Activated T-cell treated with anti-CD3 and anti-CD28 coated beads, Interleukin-2, amount 50 U/mL, for 24 hours (primary cell): Measurements from ENCODE around the gene RALGPS1.

Experiments
- DNase-seq: peaks from one replicate; pipeline ENCODE4 v3.0.0-alpha.2; 2020
- H3K27ac Mint-ChIP-seq: 2 replicates; pipeline ENCODE4 v1.8.0; 2020; ENCODE audit warnings: mild to moderate bottlenecking, mixed read lengths
- H3K27me3 Mint-ChIP-seq: 2 replicates; pipeline ENCODE4 v1.8.0; 2020; ENCODE audit warnings: mixed read lengths
- H3K36me3 Mint-ChIP-seq: 2 replicates; pipeline ENCODE4 v1.8.0; 2020; ENCODE audit warnings: low read depth, mixed read lengths
- H3K4me1 Mint-ChIP-seq: 2 replicates; pipeline ENCODE4 v1.8.0; 2020; ENCODE audit warnings: low read depth, mixed read lengths
- H3K4me3 Mint-ChIP-seq: 2 replicates; pipeline ENCODE4 v1.8.0; 2020; ENCODE audit warnings: mild to moderate bottlenecking, moderate library complexity, mixed read lengths
- H3K9me3 Mint-ChIP-seq: 2 replicates; pipeline ENCODE4 v1.8.0; 2020; ENCODE audit warnings: mixed read lengths

Gene RALGPS1

GRCh38 chr9:127221695-127222094 lies 307.1 kb downstream of the RALGPS1 start:
- Mint-ChIP-seq H3K9me3 (no peaks in the 10 kb centered on the region), H3K36me3 (no peaks in the 10 kb centered on the region), H3K27me3 (peaks cover 19% of the 10 kb centered on the region), H3K4me1 (peaks cover 29% of the 10 kb centered on the region), H3K4me3 (no peak overlapping the region), H3K27ac (no peak overlapping the region)
- DNase-seq: no peak

GRCh38 chr9:127222388-127223095 lies 308.0 kb downstream of the RALGPS1 start:
- Mint-ChIP-seq H3K27ac (no peak overlapping the region), H3K4me1 (peaks cover 29% of the 10 kb centered on the region), H3K27me3 (peaks cover 23% of the 10 kb centered on the region), H3K36me3 (no peaks in the 10 kb centered on the region), H3K4me3 (no peak overlapping the region), H3K9me3 (no peaks in the 10 kb centered on the region)
- DNase-seq: no peak

- Mint-ChIP-seq H3K4me1 (peaks cover 29% of the 10 kb centered on the region), H3K9me3 (no peaks in the 10 kb centered on the region), H3K27me3 (peaks cover 23% of the 10 kb centered on the region), H3K27ac (no peak overlapping the region), H3K36me3 (no peaks in the 10 kb centered on the region), H3K4me3 (no peak overlapping the region)
- DNase-seq: no peak
These were observed 308.7 kb downstream of the RALGPS1 start for GRCh38 chr9:127223266-127223665.

- H3K27me3 Mint-ChIP-seq: peaks cover 23% of the 10 kb centered on the region
- no peaks in the 10 kb centered on the region for H3K9me3 Mint-ChIP-seq
- no peaks in the 10 kb centered on the region for H3K36me3 Mint-ChIP-seq
- H3K4me3 Mint-ChIP-seq: peak overlapping the region; percentile 69
- H3K4me1 Mint-ChIP-seq: peaks cover 29% of the 10 kb centered on the region
- DNase-seq: no peak
- no peak overlapping the region for H3K27ac Mint-ChIP-seq
These were observed 309.2 kb downstream of the RALGPS1 start for GRCh38 chr9:127223810-127224177.

- Mint-ChIP-seq H3K4me1 (peaks cover 29% of the 10 kb centered on the region), H3K9me3 (no peaks in the 10 kb centered on the region), H3K27me3 (peaks cover 23% of the 10 kb centered on the region), H3K4me3 (peak overlapping the region; percentile 69), H3K36me3 (no peaks in the 10 kb centered on the region), H3K27ac (peak overlapping the region; percentile 87)
- DNase-seq: peak; percentile 94
These were observed 309.7 kb downstream of the RALGPS1 start for GRCh38 chr9:127224178-127224882.

- peak; percentile 93 for DNase-seq
- H3K4me3 Mint-ChIP-seq: peak overlapping the region; percentile 71
- H3K27me3 Mint-ChIP-seq: peaks cover 24% of the 10 kb centered on the region
- H3K27ac Mint-ChIP-seq: peak overlapping the region; percentile 87
- H3K4me1 Mint-ChIP-seq: peaks cover 29% of the 10 kb centered on the region
- H3K36me3 Mint-ChIP-seq: no peaks in the 10 kb centered on the region
- H3K9me3 Mint-ChIP-seq: no peaks in the 10 kb centered on the region
These were observed 310.5 kb downstream of the RALGPS1 start for GRCh38 chr9:127224883-127225739.

- Mint-ChIP-seq H3K36me3 (no peaks in the 10 kb centered on the region), H3K4me1 (peaks cover 27% of the 10 kb centered on the region), H3K27ac (peak overlapping the region; percentile 77), H3K4me3 (peak overlapping the region; percentile 74), H3K9me3 (no peaks in the 10 kb centered on the region), H3K27me3 (peaks cover 26% of the 10 kb centered on the region)
- no peak for DNase-seq
These were observed 311.4 kb downstream of the RALGPS1 start for GRCh38 chr9:127225801-127226625.

- H3K9me3 Mint-ChIP-seq: no peaks in the 10 kb centered on the region
- no peak for DNase-seq
- no peak overlapping the region for H3K27ac Mint-ChIP-seq
- no peaks in the 10 kb centered on the region for H3K36me3 Mint-ChIP-seq
- H3K4me3 Mint-ChIP-seq: no peak overlapping the region
- H3K27me3 Mint-ChIP-seq: peaks cover 38% of the 10 kb centered on the region
- peaks cover 10% of the 10 kb centered on the region for H3K4me1 Mint-ChIP-seq
These were observed 315.3 kb downstream of the RALGPS1 start for GRCh38 chr9:127229691-127230417.

GRCh38 chr9:127231666-127232065 lies 317.1 kb downstream of the RALGPS1 start:
- no peak overlapping the region for H3K4me3 Mint-ChIP-seq
- no peak for DNase-seq
- H3K4me1 Mint-ChIP-seq: peaks cover under 1% of the 10 kb centered on the region
- H3K27ac Mint-ChIP-seq: no peak overlapping the region
- peaks cover 40% of the 10 kb centered on the region for H3K27me3 Mint-ChIP-seq
- no peaks in the 10 kb centered on the region for H3K9me3 Mint-ChIP-seq
- H3K36me3 Mint-ChIP-seq: no peaks in the 10 kb centered on the region

- peaks cover 39% of the 10 kb centered on the region for H3K27me3 Mint-ChIP-seq
- DNase-seq: no peak
- no peaks in the 10 kb centered on the region for H3K4me1 Mint-ChIP-seq
- H3K27ac Mint-ChIP-seq: no peak overlapping the region
- no peaks in the 10 kb centered on the region for H3K36me3 Mint-ChIP-seq
- H3K9me3 Mint-ChIP-seq: no peaks in the 10 kb centered on the region
- H3K4me3 Mint-ChIP-seq: no peak overlapping the region
These were observed 318.4 kb downstream of the RALGPS1 start for GRCh38 chr9:127232833-127233549.

- no peaks in the 10 kb centered on the region for H3K4me1 Mint-ChIP-seq
- H3K27me3 Mint-ChIP-seq: peaks cover 39% of the 10 kb centered on the region
- DNase-seq: no peak
- H3K27ac Mint-ChIP-seq: no peak overlapping the region
- no peak overlapping the region for H3K4me3 Mint-ChIP-seq
- H3K36me3 Mint-ChIP-seq: no peaks in the 10 kb centered on the region
- H3K9me3 Mint-ChIP-seq: no peaks in the 10 kb centered on the region
These were observed 319.0 kb downstream of the RALGPS1 start for GRCh38 chr9:127233550-127233949.

- no peaks in the 10 kb centered on the region for H3K4me1 Mint-ChIP-seq
- no peak for DNase-seq
- H3K9me3 Mint-ChIP-seq: no peaks in the 10 kb centered on the region
- H3K27ac Mint-ChIP-seq: no peak overlapping the region
- H3K27me3 Mint-ChIP-seq: peaks cover 39% of the 10 kb centered on the region
- H3K36me3 Mint-ChIP-seq: no peaks in the 10 kb centered on the region
- H3K4me3 Mint-ChIP-seq: no peak overlapping the region
These were observed 319.4 kb downstream of the RALGPS1 start for GRCh38 chr9:127233989-127234388.

- H3K27ac Mint-ChIP-seq: no peak overlapping the region
- no peaks in the 10 kb centered on the region for H3K36me3 Mint-ChIP-seq
- peaks cover 26% of the 10 kb centered on the region for H3K27me3 Mint-ChIP-seq
- H3K4me1 Mint-ChIP-seq: no peaks in the 10 kb centered on the region
- H3K9me3 Mint-ChIP-seq: no peaks in the 10 kb centered on the region
- no peak for DNase-seq
- H3K4me3 Mint-ChIP-seq: no peak overlapping the region
These were observed 323.2 kb downstream of the RALGPS1 start for GRCh38 chr9:127237801-127238200.
